Fibroblast of villous mesenchyme (primary cell): ENCODE measurements around the gene SLPI. TPM values are rescaled to one million over a fixed set of nuclear protein-coding genes. Genes with fewer than 3 reads are reported as not detected.

Experiments used
- DNase-seq: peaks from one replicate; pipeline ENCODE4 v3.0.0-alpha.2; 2010; ENCODE audit warnings: low read depth
- H3K4me3 ChIP-seq: 2 replicates; pipeline ENCODE4 v1.5.1; 2011; ENCODE audit warnings: low read depth, mild to moderate bottlenecking, low read length
- CTCF ChIP-seq: IDR thresholded peaks from 2 replicates; pipeline ENCODE4 v1.5.1; 2012; ENCODE audit warnings: low read depth, mild to moderate bottlenecking, low read length; ENCODE audit not compliant: insufficient read depth
- total RNA-seq: library from RNA; depleted of rRNA; stranded (reverse); fragments of >200 nt; gene quantifications from 2 replicates; pipeline ENCODE4 v1.2.3, GENCODE V29; 2012

The SLPI gene
- total RNA-seq, 1 donor: not detected

- H3K4me3 ChIP-seq: no peak overlapping the region
- DNase-seq: no peak
- no peak for TF ChIP-seq CTCF
These were observed 35.7 kb upstream of the SLPI start for GRCh38 chr20:45289942-45290676.

- no peak for TF ChIP-seq CTCF
- no peak overlapping the region for H3K4me3 ChIP-seq
- no peak for DNase-seq
These were observed 34.5 kb upstream of the SLPI start for GRCh38 chr20:45288860-45289259.

- no peak for TF ChIP-seq CTCF
- no peak for DNase-seq
- H3K4me3 ChIP-seq: no peak overlapping the region
These were observed 34.0 kb upstream of the SLPI start for GRCh38 chr20:45288376-45288775.

GRCh38 chr20:45283551-45284057 is 29.2 kb upstream of the SLPI start:
- TF ChIP-seq CTCF: no peak
- DNase-seq: no peak
- no peak overlapping the region for H3K4me3 ChIP-seq

GRCh38 chr20:45282700-45283550 is 28.6 kb upstream of the SLPI start:
- DNase-seq: no peak
- H3K4me3 ChIP-seq: no peak overlapping the region
- TF ChIP-seq CTCF: no peak

- no peak for DNase-seq
- H3K4me3 ChIP-seq: no peak overlapping the region
- no peak for TF ChIP-seq CTCF
These were observed 25.6 kb upstream of the SLPI start for GRCh38 chr20:45279992-45280391.
